Dendritic cell treated with granulocyte-macrophage colony-stimulating factor and Interleukin-4, amounts not matched to agents 40 ng/mL and 50 ng/mL, for 4 days (primary cell): Measurements from ENCODE around the gene FAM89B.
A peak's percentile ranks its signal among the peaks of the same experiment; 100 is the strongest.
"Not testable (repeated sequence)": the region's sequence is repeated elsewhere in the genome, so short reads cannot be mapped to it uniquely, and the experiment has no call there.

Experiments used
- H3K27ac Mint-ChIP-seq: one replicate; pipeline ENCODE4 v1.8.0; 2022; ENCODE audit warnings: mild to moderate bottlenecking, mixed read lengths
- H3K27me3 Mint-ChIP-seq: one replicate; pipeline ENCODE4 v1.8.0; 2022; ENCODE audit warnings: mild to moderate bottlenecking, mixed read lengths
- H3K36me3 Mint-ChIP-seq: one replicate; pipeline ENCODE4 v1.8.0; 2022; ENCODE audit warnings: low read depth, mixed read lengths
- H3K4me1 Mint-ChIP-seq: one replicate; pipeline ENCODE4 v1.8.0; 2022; ENCODE audit warnings: low read depth, mixed read lengths
- H3K4me3 Mint-ChIP-seq: one replicate; pipeline ENCODE4 v1.8.0; 2022; ENCODE audit warnings: mild to moderate bottlenecking, moderate library complexity, mixed read lengths
- H3K9me3 Mint-ChIP-seq: one replicate; pipeline ENCODE4 v1.8.0; 2022; ENCODE audit warnings: mixed read lengths
- intact Hi-C: fragments of 100-400 bp; cut with micrococcal nuclease; formaldehyde crosslinking; loops from one replicate; pipeline ENCODE4 v1.15.0; 2022

Gene FAM89B

GRCh38 chr11:65572356-65573051 is at the start of gene FAM89B:
Gene FAM89B (plus strand): TSS chr11:65572538. CDS start chr11:65572670, 132 bp downstream.
- H3K4me3 Mint-ChIP-seq: peak within 1 kb of the TSS; percentile 96
- no peaks in the 10 kb centered on the region for H3K9me3 Mint-ChIP-seq
- H3K27me3 Mint-ChIP-seq: no peaks in the 10 kb centered on the region
- H3K4me1 Mint-ChIP-seq: peaks cover 64% of the 10 kb centered on the region
- intact Hi-C loops: no loop called here
- peak within 1 kb of the TSS; percentile 94 for H3K27ac Mint-ChIP-seq
- peaks cover 86% of the 10 kb centered on the region for H3K36me3 Mint-ChIP-seq

- H3K9me3 Mint-ChIP-seq, H3K27me3 Mint-ChIP-seq, intact Hi-C loops: not testable (repeated sequence)
- Mint-ChIP-seq H3K4me1 (peaks cover 52% of the 10 kb centered on the region), H3K36me3 (peaks cover 29% of the 10 kb centered on the region), H3K4me3 (peak overlapping the region; percentile 42), H3K27ac (peak overlapping the region; percentile 64)
Observed at GRCh38 chr11:65522718-65523630, 49.4 kb upstream of the FAM89B start.

- H3K9me3 Mint-ChIP-seq, H3K27me3 Mint-ChIP-seq, intact Hi-C loops: not testable (repeated sequence)
- Mint-ChIP-seq H3K27ac (peak overlapping the region; percentile 64), H3K4me1 (peaks cover 52% of the 10 kb centered on the region), H3K4me3 (peak overlapping the region; percentile 42), H3K36me3 (peaks cover 35% of the 10 kb centered on the region)
Observed at GRCh38 chr11:65523631-65523968, 48.7 kb upstream of the FAM89B start.

- H3K4me3 Mint-ChIP-seq: peak overlapping the region; percentile 37
- H3K9me3 Mint-ChIP-seq: no peaks in the 10 kb centered on the region
- H3K4me1 Mint-ChIP-seq: peaks cover 52% of the 10 kb centered on the region
- intact Hi-C loops: no loop called here
- H3K36me3 Mint-ChIP-seq: peaks cover 41% of the 10 kb centered on the region
- no peaks in the 10 kb centered on the region for H3K27me3 Mint-ChIP-seq
- peak overlapping the region; percentile 64 for H3K27ac Mint-ChIP-seq
Observed at GRCh38 chr11:65524014-65524740, 48.2 kb upstream of the FAM89B start.

- intact Hi-C loops: no loop called here
- Mint-ChIP-seq H3K27me3 (no peaks in the 10 kb centered on the region), H3K4me1 (peaks cover 52% of the 10 kb centered on the region)
Observed at GRCh38 chr11:65524741-65525545, 47.4 kb upstream of the FAM89B start, which contains the start of gene SCYL1. Gene SCYL1 (plus strand): TSS chr11:65525083. CDS start chr11:65525154, 71 bp downstream.

GRCh38 chr11:65525546-65526480 is 46.5 kb upstream of the FAM89B start:
- Mint-ChIP-seq H3K27ac (peak overlapping the region; percentile 64), H3K27me3 (no peaks in the 10 kb centered on the region), H3K36me3 (peaks cover 58% of the 10 kb centered on the region), H3K9me3 (no peaks in the 10 kb centered on the region), H3K4me1 (peaks cover 52% of the 10 kb centered on the region), H3K4me3 (peak overlapping the region; percentile 80)
- intact Hi-C loops: no loop called here

More at GRCh38 chr11:65524741-65525545, 47.4 kb upstream of the FAM89B start, which contains the start of gene SCYL1:
- Mint-ChIP-seq H3K36me3 (peaks cover 49% of the 10 kb centered on the region), H3K27ac (peak within 1 kb of the TSS; percentile 64), H3K4me3 (peak within 1 kb of the TSS; percentile 80), H3K9me3 (no peaks in the 10 kb centered on the region)

- peaks cover 67% of the 10 kb centered on the region for H3K36me3 Mint-ChIP-seq
- intact Hi-C loops: no loop called here
- H3K27me3 Mint-ChIP-seq: no peaks in the 10 kb centered on the region
- no peaks in the 10 kb centered on the region for H3K9me3 Mint-ChIP-seq
- H3K27ac Mint-ChIP-seq: no peak overlapping the region
- no peak overlapping the region for H3K4me3 Mint-ChIP-seq
- peaks cover 49% of the 10 kb centered on the region for H3K4me1 Mint-ChIP-seq
Observed at GRCh38 chr11:65526744-65527143, 45.6 kb upstream of the FAM89B start.

GRCh38 chr11:65528819-65529350 is 43.5 kb upstream of the FAM89B start:
- H3K9me3 Mint-ChIP-seq: no peaks in the 10 kb centered on the region
- peaks cover 28% of the 10 kb centered on the region for H3K4me1 Mint-ChIP-seq
- peaks cover 88% of the 10 kb centered on the region for H3K36me3 Mint-ChIP-seq
- H3K4me3 Mint-ChIP-seq: no peak overlapping the region
- no peaks in the 10 kb centered on the region for H3K27me3 Mint-ChIP-seq
- no peak overlapping the region for H3K27ac Mint-ChIP-seq
- intact Hi-C loops: no loop called here

GRCh38 chr11:65529475-65530156 is 42.7 kb upstream of the FAM89B start:
- Mint-ChIP-seq H3K4me3 (no peak overlapping the region), H3K27ac (no peak overlapping the region), H3K4me1 (peaks cover 20% of the 10 kb centered on the region), H3K36me3 (peaks cover 96% of the 10 kb centered on the region), H3K27me3 (no peaks in the 10 kb centered on the region), H3K9me3 (no peaks in the 10 kb centered on the region)
- intact Hi-C loops: no loop called here

- Mint-ChIP-seq H3K4me3 (no peak overlapping the region), H3K4me1 (peaks cover 19% of the 10 kb centered on the region), H3K27ac (no peak overlapping the region), H3K9me3 (no peaks in the 10 kb centered on the region), H3K36me3 (peaks cover 100% of the 10 kb centered on the region), H3K27me3 (no peaks in the 10 kb centered on the region)
- intact Hi-C loops: no loop called here
Observed at GRCh38 chr11:65530157-65530496, 42.2 kb upstream of the FAM89B start.

- H3K27me3 Mint-ChIP-seq: no peaks in the 10 kb centered on the region
- H3K9me3 Mint-ChIP-seq: no peaks in the 10 kb centered on the region
- peaks cover 100% of the 10 kb centered on the region for H3K36me3 Mint-ChIP-seq
- H3K4me1 Mint-ChIP-seq: peaks cover 14% of the 10 kb centered on the region
- H3K4me3 Mint-ChIP-seq: no peak overlapping the region
- intact Hi-C loops: no loop called here
- no peak overlapping the region for H3K27ac Mint-ChIP-seq
Observed at GRCh38 chr11:65532388-65533064, 39.8 kb upstream of the FAM89B start.
